H9 (cell line): ENCODE data around the gene IL18BP. TPM values are rescaled to one million over a fixed set of nuclear protein-coding genes. Genes with fewer than 3 reads are reported as not detected.

Source experiments
- DNase-seq: peaks from one replicate; pipeline ENCODE4 v3.0.0-alpha.2; 2017
- H2AFZ ChIP-seq: one replicate; pipeline ENCODE4 v1.6.1; 2013; ENCODE audit warnings: mild to moderate bottlenecking, low read length, control low read depth, moderate library complexity
- H2AK5ac ChIP-seq: 2 replicates; pipeline ENCODE4 v1.6.1; 2013; ENCODE audit warnings: low read length, control low read depth, mixed read lengths; ENCODE audit not compliant: insufficient read length
- H2BK120ac ChIP-seq: one replicate; pipeline ENCODE4 v1.6.1; 2013; ENCODE audit warnings: low read depth, mild to moderate bottlenecking, low read length, control low read depth, inconsistent platforms; ENCODE audit not compliant: poor library complexity, severe bottlenecking
- H2BK12ac ChIP-seq: 2 replicates; pipeline ENCODE4 v1.6.1; 2013; ENCODE audit warnings: low read length, control low read depth, mixed read lengths, low read depth; ENCODE audit not compliant: insufficient read length
- H2BK15ac ChIP-seq: 2 replicates; pipeline ENCODE4 v1.6.1; 2013; ENCODE audit warnings: low read depth, low read length, control low read depth
- H2BK20ac ChIP-seq: one replicate; pipeline ENCODE4 v1.6.1; 2013; ENCODE audit warnings: low read depth, mild to moderate bottlenecking, low read length, control low read depth, inconsistent platforms; ENCODE audit not compliant: poor library complexity, severe bottlenecking
- H2BK5ac ChIP-seq: 2 replicates; pipeline ENCODE4 v1.6.1; 2013; ENCODE audit warnings: low read length, control low read depth, mixed read lengths; ENCODE audit not compliant: insufficient read length
- H3K14ac ChIP-seq: 2 replicates; pipeline ENCODE4 v1.6.1; 2013; ENCODE audit warnings: low read length, control low read depth; ENCODE audit not compliant: insufficient read depth
- H3K18ac ChIP-seq: 2 replicates; pipeline ENCODE4 v1.6.1; 2013; ENCODE audit warnings: low read depth, mild to moderate bottlenecking, mixed read lengths, low read length, control low read depth; ENCODE audit not compliant: insufficient read length
- H3K23ac ChIP-seq: 2 replicates; pipeline ENCODE4 v1.6.1; 2013; ENCODE audit warnings: low read length, control low read depth, mixed read lengths, low read depth; ENCODE audit not compliant: insufficient read length
- H3K23me2 ChIP-seq: 2 replicates; pipeline ENCODE4 v1.6.1; 2013; ENCODE audit warnings: low read depth, mild to moderate bottlenecking, mixed read lengths, low read length, control low read depth; ENCODE audit not compliant: insufficient read length, poor library complexity, severe bottlenecking
- H3K27ac ChIP-seq: 2 replicates; pipeline ENCODE4 v1.5.1; 2013; ENCODE audit warnings: low read length, control low read depth, mixed read lengths, low read depth; ENCODE audit not compliant: insufficient read length
- H3K27me3 ChIP-seq: 2 replicates; pipeline ENCODE4 v1.6.1; 2013; ENCODE audit warnings: low read length, control low read depth, inconsistent platforms; ENCODE audit not compliant: insufficient read depth
- H3K4ac ChIP-seq: 2 replicates; pipeline ENCODE4 v1.6.1; 2013; ENCODE audit warnings: low read depth, mild to moderate bottlenecking, control low read depth, inconsistent platforms, low read length, moderate library complexity
- H3K4me1 ChIP-seq: 2 replicates; pipeline ENCODE4 v1.6.1; 2013; ENCODE audit warnings: low read length, control low read depth, inconsistent platforms; ENCODE audit not compliant: insufficient read depth
- H3K4me2 ChIP-seq: 2 replicates; pipeline ENCODE4 v1.6.1; 2013; ENCODE audit warnings: low read length, control low read depth, mixed read lengths; ENCODE audit not compliant: insufficient read length, insufficient read depth
- H3K56ac ChIP-seq: 2 replicates; pipeline ENCODE4 v1.6.1; 2013; ENCODE audit warnings: low read depth, mild to moderate bottlenecking, mixed read lengths, low read length, control low read depth; ENCODE audit not compliant: insufficient read length
- H3K79me1 ChIP-seq: 2 replicates; pipeline ENCODE4 v1.6.1; 2013; ENCODE audit warnings: low read depth, mild to moderate bottlenecking, moderate library complexity, low read length, control low read depth, inconsistent platforms; ENCODE audit not compliant: insufficient read depth, poor library complexity, severe bottlenecking
- H3K79me2 ChIP-seq: 2 replicates; pipeline ENCODE4 v1.6.1; 2013; ENCODE audit warnings: low read length, control low read depth, inconsistent platforms; ENCODE audit not compliant: insufficient read depth
- H3K9ac ChIP-seq: 2 replicates; pipeline ENCODE4 v1.6.1; 2013; ENCODE audit warnings: low read length, control low read depth, mixed read lengths; ENCODE audit not compliant: insufficient read length; ENCODE audit errors: extremely low read depth
- H3K9me3 ChIP-seq: one replicate; pipeline ENCODE4 v1.6.1; 2013; ENCODE audit warnings: low read depth, low read length, inconsistent platforms; ENCODE audit not compliant: control insufficient read depth
- H3T11ph ChIP-seq: one replicate; pipeline ENCODE4 v1.6.1; 2013; ENCODE audit warnings: mild to moderate bottlenecking, low read length, control low read depth, inconsistent platforms
- H4K20me1 ChIP-seq: one replicate; pipeline ENCODE4 v1.6.1; 2013; ENCODE audit not compliant: control insufficient read depth, insufficient read length, insufficient read depth
- H4K5ac ChIP-seq: 2 replicates; pipeline ENCODE4 v1.6.1; 2013; ENCODE audit warnings: low read depth, mild to moderate bottlenecking, mixed read lengths, low read length, control low read depth; ENCODE audit not compliant: insufficient read length
- H4K8ac ChIP-seq: replicated peaks from 2 replicates; pipeline ENCODE4 v1.6.1; 2013; ENCODE audit warnings: low read length, control low read depth, mixed read lengths, low read depth; ENCODE audit not compliant: insufficient read length
- H4K91ac ChIP-seq: 2 replicates; pipeline ENCODE4 v1.6.1; 2013; ENCODE audit warnings: low read depth, mild to moderate bottlenecking, moderate library complexity, mixed read lengths, low read length, control low read depth; ENCODE audit not compliant: insufficient read length
- H3K27ac Mint-ChIP-seq, 3 experiments: 2 replicates in 2 of 3; 3 replicates in 1 of 3; pipeline ENCODE4 v1.8.0; 2020 to 2021; ENCODE audit warnings: mixed read lengths in 3 of 3, mild to moderate bottlenecking in 1 of 3, moderate library complexity in 1 of 3
- H3K27me3 Mint-ChIP-seq: 2 replicates; pipeline ENCODE4 v1.8.0; 2021; ENCODE audit warnings: low read depth, mild to moderate bottlenecking, moderate library complexity, mixed read lengths
- H3K36me3 Mint-ChIP-seq, 3 experiments: 2 replicates in 2 of 3; 3 replicates in 1 of 3; pipeline ENCODE4 v1.8.0; 2020 to 2021; ENCODE audit warnings: low read depth in 3 of 3, mixed read lengths in 3 of 3; ENCODE audit not compliant: insufficient read depth in 1 of 3
- H3K4me1 Mint-ChIP-seq, 2 experiments: 2 replicates each; pipeline ENCODE4 v1.8.0; 2020; ENCODE audit warnings: mixed read lengths in 2 of 2
- H3K4me3 Mint-ChIP-seq, 2 experiments: 2 replicates in 1 of 2; 3 replicates in 1 of 2; pipeline ENCODE4 v1.8.0; 2020 to 2021; ENCODE audit warnings: mild to moderate bottlenecking in 2 of 2, mixed read lengths in 2 of 2, moderate library complexity in 1 of 2
- H3K9me3 Mint-ChIP-seq, 2 experiments: 2 replicates in 1 of 2; 3 replicates in 1 of 2; pipeline ENCODE4 v1.8.0; 2020; ENCODE audit warnings: mild to moderate bottlenecking in 2 of 2, mixed read lengths in 2 of 2, moderate library complexity in 1 of 2
- whole genome bisulfite sequencing: extraction: QIAGEN DNeasy Blood & Tissue Kit; methylation state at CpG from one replicate; pipeline ENCODE4 v1.1.7; 2013; ENCODE audit warnings: missing lambda C conversion rate, low lambda C conversion rate, mixed read lengths; ENCODE audit not compliant: insufficient read length; ENCODE audit errors: extremely low coverage; 5-methylcytosine and 5-hydroxymethylcytosine counted together
- total RNA-seq: library from RNA; stranded (reverse); gene quantifications from 2 replicates; pipeline ENCODE4 v1.2.1, GENCODE V29; 2021
- TF ChIP-seq, protein P1 (sequence below): fragments of 200-600 bp; sonication (generic); conservative IDR thresholded peaks from 3 replicates; pipeline ENCODE4 v1.8.0; 2021; ENCODE audit warnings: antibody characterized with exemption, mild to moderate bottlenecking

Gene IL18BP
- total RNA-seq, 1 experiment from 2014 or later: 10.2 TPM

DNA sequence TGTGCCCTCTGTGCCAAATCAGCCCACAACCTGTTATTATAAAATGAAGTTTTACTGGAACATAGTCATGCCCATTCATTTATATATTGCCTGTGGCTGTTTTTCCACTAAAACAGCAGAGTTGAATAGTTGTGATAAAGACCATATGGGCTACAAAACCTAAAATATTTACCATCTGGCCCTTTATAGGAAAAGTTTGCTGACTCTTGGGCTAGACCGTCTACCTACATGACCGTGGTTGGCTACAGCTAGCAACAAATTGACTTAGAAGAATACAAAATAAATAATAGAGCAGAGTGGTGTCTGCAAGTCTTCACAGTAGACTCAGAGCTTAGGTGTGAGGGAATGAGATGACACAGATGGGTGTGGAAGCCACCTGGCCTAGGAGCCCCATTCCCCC, 11.2 kb upstream of the IL18BP start:
- Histone ChIP-seq H3K56ac (no peak overlapping the region), H3K23me2 (no peaks in the 10 kb centered on the region), H2AFZ (no peak overlapping the region), H3K23ac (no peak overlapping the region), H3K14ac (no peak overlapping the region), H3K27me3 (no peaks in the 10 kb centered on the region), H3T11ph (no peak overlapping the region), H4K8ac (no peak overlapping the region), H3K18ac (no peak overlapping the region), H3K79me1 (no peaks in the 10 kb centered on the region), H4K91ac (no peak overlapping the region), H3K79me2 (no peaks in the 10 kb centered on the region), H2BK15ac (no peak overlapping the region), H3K4me2 (no peak overlapping the region), H4K20me1 (no peaks in the 10 kb centered on the region), H2BK20ac (no peak overlapping the region), H3K4me1 (no peaks in the 10 kb centered on the region), H3K9me3 (no peaks in the 10 kb centered on the region), H2BK5ac (no peak overlapping the region), H2BK12ac (no peak overlapping the region), H3K27ac (no peak overlapping the region), H2BK120ac (no peak overlapping the region), H3K4ac (no peak overlapping the region), H2AK5ac (no peak overlapping the region), H4K5ac (no peak overlapping the region), H3K9ac (no peak overlapping the region)
- TF ChIP-seq, protein P1, sequence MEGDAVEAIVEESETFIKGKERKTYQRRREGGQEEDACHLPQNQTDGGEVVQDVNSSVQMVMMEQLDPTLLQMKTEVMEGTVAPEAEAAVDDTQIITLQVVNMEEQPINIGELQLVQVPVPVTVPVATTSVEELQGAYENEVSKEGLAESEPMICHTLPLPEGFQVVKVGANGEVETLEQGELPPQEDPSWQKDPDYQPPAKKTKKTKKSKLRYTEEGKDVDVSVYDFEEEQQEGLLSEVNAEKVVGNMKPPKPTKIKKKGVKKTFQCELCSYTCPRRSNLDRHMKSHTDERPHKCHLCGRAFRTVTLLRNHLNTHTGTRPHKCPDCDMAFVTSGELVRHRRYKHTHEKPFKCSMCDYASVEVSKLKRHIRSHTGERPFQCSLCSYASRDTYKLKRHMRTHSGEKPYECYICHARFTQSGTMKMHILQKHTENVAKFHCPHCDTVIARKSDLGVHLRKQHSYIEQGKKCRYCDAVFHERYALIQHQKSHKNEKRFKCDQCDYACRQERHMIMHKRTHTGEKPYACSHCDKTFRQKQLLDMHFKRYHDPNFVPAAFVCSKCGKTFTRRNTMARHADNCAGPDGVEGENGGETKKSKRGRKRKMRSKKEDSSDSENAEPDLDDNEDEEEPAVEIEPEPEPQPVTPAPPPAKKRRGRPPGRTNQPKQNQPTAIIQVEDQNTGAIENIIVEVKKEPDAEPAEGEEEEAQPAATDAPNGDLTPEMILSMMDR: no peak
- Mint-ChIP-seq H3K36me3 (peaks cover 11 to 38% (median 24%) of the 10 kb centered on the region in 3 experiments; a peak in 6 of 7 replicates), H3K27me3 (no peaks in the 10 kb centered on the region), H3K4me1 (no peaks in the 10 kb centered on the region), H3K9me3 (no peaks in the 10 kb centered on the region), H3K27ac (no peak overlapping the region), H3K4me3 (no peak overlapping the region)
- DNase-seq: no peak
- no CpG with 5 or more reads among the region's 2 CpGs for WGBS
